CD1c-positive myeloid dendritic cell (primary cell): Measurements from ENCODE around the gene PALM.
"Not testable (repeated sequence)": the region's sequence is repeated elsewhere in the genome, so short reads cannot be mapped to it uniquely, and the experiment has no call there.

Experiments used
- DNase-seq: peaks from one replicate; pipeline ENCODE4 v3.0.0-alpha.2; 2016; ENCODE audit errors: extremely low spot score

The PALM gene

DNA sequence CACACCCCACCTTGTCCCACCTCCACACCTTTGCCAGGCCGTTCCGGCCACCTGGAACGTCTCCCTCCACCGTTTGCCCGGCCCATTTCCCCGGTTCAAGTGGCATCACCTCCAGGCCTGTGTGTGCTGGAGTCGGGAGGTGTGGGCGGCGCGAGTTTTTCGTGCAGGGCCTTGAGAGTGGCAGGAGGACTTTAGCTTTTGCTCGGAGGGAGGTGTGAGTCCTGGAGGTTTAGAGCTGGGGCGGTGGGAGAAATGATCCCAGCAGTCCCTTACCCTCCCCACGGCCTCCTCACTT lies 4.3 kb upstream of the PALM start:
- DNase-seq, result no peak

DNA sequence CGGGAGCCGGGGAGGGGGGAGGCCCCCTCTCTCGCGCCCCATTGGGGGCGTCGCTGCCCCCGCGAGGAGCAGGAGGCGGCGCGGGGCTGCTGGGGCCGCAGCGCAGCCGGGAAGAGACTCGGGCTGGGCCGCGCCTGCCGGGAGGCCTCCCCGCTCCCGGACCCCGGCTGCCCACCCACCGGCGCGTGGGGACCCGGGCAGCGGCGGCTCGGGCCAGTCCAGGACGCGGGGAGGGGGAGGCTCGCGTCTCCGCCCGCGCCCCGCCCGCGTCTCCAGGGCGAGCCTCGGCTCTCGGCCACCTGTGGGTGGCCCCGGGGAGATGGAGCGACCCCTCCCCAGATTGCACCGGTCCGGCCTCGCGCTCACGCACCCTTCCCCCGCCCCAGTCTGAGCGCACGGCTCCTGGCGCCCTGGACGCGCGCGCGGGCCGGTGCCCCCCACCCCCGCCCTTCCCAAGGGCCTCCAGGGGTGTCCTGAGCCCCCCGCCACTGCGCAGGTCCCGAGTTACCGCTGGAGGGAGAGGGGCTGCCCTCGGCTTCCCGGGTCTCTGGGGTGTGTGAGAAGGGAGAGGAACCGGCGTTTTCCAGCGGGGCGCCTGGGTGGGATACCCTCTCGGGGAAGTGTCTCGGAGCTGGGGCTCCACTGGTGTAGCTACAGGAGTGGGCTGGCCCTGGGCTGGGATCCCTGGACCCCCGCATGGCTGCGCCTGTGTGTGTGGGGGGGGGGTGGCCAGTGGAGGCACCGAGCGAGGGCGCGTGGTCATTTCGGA lies 645 bp downstream of the PALM start:
- DNase-seq, result no peak

DNA sequence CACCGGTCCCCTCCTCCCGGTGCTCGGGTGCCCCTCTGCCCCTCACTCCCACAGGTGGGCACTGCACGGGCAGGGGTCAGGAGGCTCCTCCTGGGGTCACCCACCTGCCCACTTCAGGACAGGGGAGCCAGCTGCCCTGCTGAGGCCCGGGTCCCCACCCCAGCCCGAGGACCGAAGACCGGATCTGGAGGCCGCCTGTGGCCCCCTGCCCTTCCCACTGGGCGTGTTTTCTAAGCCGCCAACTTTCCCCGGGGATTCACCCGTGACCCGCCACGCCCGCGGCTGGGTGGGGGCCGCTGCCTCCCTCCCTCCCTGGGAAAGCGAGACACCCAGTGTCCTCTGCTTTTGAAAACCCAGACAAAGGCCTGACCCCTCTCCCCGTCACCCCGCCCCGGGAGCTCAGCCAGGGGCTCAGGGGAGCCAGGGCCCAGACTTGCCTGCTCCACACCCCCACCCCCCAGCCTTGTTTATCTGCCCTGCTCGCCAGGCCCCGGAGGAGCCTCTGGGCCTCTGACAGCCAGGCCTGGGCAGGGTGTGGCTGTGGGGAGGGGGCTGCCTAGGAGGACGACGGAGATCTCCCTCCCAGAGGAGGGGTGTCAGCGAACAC lies 1.3 kb downstream of the PALM start:
- DNase-seq, result no peak

DNA sequence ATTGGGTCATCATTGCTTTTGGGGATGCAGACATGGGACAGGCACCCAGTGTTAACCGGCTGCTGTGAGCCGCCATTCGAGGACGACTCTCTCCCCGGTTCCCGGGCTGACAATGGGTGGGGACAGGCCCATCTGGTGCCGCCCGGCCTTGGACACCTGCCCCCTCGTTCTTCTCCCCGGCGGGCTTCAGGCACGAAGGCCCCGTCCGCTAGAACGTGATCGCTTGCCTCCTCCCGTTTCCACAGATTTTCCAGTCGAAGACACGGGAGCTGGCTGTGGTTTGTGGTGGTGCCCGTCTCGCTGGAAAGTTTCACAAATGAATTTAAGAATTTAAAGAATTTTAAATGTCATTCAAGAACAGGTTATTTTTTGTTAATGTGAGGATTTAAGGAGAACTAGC lies 2.0 kb downstream of the PALM start:
- DNase-seq, result no peak

DNA sequence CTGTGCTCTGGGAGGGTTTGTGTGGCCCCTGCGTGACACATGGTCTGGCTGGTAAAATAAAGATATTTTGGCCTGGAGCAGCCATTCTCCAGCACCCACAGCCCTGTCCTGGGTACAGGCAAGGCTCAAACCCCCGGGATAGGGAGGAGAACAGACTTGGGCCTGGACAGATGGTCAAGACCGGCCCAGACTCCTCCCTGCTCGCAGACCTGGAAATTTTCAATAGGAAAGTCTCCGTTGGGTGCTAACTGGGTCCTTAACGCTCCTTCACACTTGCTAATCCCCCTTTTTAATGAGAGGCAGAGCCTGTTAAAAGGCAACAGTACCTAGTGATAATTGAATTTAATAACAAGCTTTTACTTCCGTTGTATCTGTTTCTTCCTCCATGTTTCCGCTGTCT lies 2.5 kb downstream of the PALM start:
- DNase-seq, result no peak

DNA sequence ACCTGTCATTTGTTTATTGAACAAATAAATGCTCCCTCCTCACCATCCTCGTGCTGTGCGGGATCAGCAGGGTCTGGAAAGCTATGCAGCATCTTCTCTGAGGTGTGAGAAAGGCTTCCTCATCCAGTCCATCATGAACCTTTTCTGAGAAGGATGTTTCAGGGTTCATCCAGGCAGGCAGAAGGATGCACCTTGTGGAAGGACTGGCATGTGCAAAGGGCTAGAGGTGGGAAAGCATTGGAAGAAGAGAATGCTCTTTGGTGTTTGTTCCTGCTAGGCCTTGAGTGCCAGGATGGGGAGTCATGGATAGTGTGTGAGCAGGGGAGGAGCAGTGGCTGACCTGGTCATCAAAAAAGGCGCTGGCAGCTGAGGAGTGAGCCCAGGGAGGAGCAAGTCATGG lies 6.6 kb downstream of the PALM start:
- DNase-seq, result no peak

DNA sequence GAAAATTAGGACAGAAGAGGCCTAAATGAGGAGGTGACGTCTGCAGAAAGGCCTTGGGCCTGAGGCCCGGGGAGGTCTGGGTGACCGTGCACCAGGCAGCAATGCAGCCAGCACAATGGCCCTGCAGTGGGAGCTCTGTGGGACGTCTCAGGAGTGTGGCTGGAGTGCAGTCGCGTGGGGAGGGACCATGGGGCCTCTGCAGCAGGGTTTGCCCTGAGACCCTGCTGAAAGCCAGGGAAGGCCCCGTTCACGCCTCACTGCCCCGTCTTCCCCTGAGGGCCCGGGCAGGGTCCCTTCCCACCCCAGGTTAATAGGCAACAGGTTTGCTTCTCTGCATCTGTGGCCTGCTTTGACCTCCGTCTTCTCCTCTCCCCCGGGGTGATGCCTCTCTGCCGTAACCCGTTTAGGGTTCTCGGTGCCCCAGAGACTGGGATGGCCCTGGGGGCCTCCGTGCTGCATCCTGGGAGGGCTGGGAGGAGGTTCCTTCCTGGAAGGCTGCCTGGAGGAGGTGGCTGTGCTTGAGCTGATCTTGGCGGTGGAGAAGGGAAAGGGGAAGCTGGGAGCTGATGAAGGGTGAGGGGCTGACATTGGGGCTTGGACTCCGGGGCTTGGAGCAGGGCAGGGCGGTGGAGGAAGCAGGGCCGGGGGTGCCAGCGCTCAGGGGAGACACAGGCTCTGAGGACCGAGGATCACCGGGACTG lies 9.7 kb downstream of the PALM start:
- DNase-seq, result no peak

DNA sequence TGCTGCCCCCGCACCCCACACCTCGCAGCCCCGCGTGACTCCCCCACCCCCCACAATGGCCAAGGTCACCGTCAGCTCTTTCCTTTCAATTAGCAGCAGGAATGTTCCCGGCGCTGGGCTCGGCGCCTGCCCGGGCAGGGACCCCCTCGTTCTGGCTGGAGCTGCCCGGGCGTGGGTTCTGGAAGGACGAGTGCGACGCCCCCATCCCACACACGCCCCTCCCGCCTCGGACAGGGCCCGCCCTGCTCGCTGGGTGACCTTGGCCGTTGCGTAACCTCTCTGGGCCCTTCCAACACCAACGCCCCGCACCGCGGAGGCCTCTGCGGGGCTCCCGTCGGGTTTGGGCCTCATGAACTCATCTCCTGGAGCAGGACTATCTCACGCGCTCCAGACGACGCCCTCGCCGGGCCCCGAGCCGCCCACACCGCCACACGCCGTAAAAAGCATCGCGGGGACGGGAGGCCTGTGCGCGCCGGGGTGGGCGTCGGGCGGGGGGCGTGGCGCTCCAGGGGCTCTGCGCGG lies 10.3 kb downstream of the PALM start:
- DNase-seq, result peak; percentile 17

DNA sequence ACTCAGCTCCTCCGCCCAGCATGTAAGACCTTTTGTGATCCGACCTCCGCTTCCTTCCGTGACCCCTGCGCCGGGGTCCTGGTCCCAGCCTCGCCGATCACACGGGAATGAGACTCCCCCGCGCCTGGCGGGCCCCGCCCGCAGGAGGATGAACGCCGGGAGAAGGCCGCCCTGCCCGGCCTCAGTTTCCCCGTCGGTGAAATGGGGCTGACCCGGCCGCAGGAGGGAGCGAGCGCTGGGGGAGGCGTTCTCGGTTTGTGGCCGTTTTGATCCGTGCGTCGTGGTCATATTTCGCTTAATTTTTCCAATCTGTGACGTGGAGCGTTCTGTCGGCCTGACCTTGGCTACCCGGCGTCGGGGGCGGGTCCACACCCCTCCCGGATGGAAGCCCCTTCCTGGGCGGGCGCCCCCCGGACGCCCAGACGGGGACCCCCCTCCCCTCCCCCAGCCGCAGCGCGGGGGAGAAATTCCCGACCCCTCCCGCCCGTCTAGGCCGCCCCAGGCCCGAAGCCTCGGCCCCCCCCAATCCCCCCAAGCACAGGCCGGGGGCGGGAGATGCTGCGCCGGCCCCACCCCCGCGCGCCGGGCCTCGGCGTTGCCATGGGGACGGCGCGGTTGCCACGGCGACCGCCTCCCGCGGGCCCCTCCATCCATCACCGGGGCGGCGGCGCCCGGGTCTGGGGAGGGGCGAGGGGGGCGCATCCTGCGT lies 11.1 kb downstream of the PALM start:
- no peak for DNase-seq

DNA sequence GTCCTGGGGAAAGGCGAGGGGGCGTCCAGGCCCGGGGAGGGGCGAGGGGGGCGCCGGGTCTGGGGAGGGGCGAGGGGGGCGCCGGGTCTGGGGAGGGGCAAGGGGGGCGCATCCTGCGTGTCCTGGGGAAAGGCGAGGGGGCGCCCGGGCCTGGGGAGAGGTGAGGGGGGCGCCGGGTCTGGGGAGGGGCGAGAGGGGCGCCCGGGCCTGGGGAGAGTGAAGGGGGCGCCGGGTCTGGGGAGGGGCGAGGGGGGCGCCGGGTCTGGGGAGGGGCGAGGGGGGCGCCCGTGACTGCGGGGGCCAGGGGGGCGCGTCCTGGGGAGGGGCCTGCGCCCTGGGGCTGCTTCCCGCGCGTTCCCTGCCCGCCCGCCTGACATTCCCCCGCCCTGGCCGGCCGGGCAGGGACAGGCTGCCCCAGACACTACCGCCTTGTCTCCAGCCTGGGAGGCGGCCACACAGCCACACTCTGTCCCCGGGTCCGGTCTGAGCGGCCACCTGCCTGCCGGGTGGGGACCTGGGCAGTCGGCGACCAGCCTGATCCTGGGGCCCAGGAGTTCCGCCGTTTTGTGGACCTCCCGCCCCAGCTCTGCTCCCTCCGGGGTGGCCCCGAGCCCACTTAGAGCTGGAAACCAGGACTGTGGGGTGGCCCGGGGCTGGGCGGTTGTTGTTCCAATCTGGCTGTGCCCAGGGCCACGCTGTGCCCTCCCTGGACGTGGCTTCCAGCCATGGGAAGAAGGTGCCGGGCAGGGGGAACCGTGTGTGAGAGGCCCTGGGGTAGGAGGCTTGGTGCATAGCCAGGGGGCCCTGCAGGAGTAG lies 11.8 kb downstream of the PALM start:
- no peak for DNase-seq

DNA sequence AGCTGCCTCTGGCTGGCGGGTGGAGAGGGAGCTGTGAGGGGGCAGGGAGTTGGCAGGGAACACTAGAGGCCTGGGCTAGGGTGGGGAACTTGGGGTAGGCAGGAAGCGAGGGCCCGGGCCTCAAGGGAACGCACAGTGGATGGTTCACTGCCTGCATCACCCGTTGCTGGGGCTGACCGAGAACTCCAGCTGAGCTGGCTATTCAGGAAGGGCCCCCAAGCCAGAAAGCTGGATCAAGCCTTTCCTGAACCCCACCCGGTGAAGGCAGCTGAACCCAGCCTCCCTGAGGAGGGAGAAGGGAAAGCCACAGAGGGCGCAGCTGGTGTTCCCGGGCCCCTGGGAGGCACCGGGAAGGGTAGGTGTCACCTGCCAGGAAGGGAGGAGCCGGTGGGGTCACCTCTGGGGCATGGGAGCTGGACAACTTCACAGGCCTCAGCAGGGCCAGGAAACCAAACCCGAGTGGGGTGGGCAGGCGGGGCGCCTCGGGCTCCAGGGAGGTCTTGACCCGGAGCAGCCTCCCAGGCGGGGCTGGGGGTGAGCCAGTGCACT lies 13.9 kb downstream of the PALM start:
- no peak for DNase-seq

DNA sequence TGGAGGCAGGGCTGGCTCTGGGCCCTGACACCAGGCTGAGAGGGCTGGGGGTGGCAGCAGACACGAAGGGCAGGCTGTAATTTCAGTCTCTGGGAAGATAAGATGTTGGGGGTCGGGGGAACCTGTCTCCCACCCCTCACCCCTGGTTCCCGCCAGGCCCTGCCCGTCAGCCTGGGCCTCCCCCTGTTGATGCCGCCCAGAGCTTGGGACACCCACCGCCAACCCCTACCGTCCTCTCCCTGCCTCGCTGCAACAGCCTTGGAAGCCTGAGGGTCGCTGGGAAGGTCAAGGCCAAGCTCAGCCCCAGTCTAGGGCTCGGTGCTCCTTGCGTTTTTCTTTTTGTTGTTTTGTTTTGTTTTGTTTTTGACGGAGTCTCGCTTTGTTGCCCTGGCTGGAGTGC lies 14.5 kb downstream of the PALM start:
- DNase-seq, result no peak

DNA sequence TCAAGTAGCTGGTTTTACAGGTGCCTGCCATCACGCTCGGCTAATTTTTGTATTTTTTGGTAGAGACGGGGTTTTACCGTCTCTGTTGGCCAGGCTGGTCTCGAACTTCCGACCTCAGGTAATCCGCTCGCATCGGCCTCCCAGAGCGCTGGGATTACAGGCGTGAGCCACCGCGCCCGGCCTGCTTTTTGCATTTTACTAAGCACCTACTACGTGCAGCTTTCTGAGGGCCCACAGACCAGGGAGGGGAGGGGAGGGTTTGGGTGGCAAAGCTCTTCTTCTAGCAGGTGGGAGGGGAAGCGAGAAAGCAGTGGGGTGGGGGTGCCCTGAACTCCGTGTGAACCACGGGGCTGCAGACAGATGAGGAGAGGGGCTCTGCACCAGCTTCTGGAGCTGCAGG lies 15.0 kb downstream of the PALM start:
- no peak for DNase-seq

DNA sequence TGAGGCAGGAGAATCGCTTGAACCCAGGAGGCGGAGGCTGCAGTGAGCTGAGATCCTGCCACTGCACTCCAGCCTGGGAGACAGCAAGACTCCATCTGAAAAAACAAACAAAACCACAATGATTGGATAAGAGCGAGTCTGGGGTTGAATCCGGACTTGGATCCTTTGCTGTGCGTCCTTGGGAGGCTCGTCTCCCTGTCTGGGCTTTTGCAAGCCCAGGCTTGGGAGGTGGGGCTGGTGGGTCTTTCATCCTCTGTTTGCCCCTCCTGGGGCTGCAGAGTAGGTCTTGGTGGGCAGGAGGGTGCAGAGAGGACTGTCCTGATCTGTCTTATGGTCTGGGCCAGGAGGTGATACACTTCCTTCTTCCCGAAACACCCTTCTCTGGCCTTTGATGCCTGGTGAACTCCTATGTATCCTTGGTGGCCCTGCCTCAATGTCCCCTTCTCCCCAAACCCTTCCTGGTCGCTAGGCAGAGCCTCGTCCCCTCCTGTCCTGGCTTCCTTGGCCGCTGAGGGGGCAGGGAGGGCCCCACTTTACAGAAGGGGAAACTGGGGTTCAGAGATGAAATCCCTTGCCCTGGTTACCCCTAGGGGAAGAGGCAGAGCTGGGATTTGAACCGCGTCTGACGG lies 16.8 kb downstream of the PALM start:
- DNase-seq, result no peak

DNA sequence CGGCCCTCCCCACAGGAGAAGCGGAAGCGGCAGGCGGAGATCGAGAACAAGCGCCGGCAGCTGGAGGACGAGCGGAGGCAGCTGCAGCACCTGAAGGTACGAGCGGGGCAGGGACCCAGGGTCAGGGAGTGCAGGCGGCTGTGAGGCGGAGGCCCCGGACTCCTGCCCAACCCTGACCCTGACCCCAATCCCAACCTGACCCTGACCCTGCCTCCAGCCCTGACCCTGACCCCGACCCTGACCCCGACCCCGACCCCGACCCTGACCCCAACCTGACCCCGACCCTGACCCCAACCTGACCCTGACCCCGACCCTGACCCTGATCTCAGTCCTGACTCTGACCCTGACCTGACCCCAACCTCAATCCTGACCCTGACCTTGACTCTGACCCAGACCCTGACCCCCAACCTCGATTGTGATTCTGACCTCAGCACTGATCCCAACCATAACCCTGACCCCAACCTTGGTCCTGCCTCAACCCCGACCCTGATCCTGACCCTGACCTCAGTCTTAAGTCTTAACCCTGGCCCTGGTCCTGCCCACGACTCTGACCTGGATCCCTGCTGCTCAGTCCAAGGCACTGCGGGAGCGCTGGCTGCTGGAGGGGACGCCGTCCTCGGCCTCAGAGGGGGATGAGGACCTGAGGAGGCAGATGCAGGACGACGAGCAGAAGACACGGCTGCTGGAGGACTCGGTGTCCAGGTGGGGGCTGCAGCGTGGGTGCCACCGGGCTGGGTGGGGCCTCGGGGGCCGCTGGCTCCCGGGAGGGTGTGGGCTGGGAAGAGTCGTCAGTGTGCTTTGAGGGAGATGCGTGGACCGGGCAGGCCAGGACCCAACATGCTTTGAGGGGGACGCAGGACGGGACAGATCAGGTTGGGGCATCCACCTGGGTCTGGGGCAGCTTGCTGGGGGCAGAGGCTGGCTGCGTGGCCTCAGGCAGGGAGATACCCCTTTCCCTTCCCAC lies 18.5 kb downstream of the PALM start:
- no peak for DNase-seq

DNA sequence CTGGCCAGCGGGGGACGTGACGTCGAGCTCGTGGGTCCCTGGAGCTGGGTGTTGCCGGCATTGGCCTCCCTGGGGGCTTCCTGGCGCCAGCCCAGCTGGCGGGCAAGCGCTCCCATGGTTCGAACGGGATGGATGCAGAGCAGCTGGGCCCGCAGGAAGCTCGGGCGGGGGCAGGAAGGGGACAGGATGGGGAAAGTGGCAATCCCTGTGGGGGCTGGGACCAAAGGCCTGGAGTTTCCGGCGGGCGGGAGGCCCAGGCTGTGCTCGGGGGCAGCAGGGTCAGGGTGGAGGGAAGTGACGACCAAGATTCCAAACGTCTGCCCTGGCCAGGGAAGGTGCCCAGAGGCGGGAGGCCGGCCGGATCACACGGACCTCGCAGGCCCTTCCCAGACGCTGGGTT lies 19.3 kb downstream of the PALM start:
- no peak for DNase-seq

DNA sequence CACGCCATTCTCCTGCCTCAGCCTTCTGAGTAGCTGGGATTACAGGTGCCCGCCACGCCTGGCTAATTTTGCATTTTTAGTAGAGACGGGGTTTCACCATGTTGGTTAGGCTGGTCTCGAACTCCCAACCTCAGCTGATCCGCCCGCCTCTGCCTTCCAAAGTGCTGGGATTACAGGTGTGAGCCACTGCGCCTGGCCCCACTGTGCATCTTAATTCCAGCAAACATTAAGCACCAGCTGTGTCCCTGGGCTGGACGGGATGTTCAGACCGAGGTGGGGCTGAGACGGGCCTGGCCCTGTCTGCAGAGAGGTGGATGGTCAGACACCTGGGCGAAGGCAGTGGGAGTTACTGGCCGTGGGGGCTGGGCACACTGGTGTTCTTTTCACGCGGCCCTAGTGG lies 20.8 kb downstream of the PALM start:
- not testable (repeated sequence) for DNase-seq

DNA sequence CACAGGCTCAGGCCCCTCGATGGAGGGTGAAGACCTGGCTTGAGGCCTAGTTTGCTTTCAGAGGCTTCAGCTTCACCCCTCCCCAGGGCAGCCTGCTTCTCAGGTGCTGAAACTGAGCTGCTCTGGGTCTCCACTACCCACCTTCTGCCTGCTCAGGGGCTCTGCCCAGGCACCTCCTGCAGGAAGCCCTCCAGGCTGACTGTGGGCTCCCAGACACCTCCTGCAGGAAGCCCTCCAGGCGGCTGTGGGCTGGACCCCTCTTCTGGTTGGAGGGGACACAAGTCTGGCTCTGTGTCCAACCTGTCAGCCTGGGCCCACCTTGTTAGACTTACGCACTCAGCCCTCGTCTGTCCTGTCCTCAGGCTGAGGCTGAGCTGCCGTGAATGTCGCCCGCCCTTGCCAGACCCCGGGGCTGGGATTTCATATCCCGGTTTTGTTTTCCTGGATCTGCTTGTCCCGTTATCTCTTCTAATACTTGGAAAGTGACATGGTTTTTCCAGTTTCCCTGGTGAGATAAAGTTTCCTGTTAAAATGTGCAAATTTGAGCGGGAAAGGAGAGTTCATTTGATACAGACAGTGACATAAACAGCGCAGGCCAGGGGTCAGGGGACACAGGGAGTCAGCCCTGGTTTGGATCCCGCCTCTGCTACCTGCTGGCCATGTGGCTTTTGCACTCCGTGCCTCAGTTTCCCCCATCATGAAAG lies 21.4 kb downstream of the PALM start:
- DNase-seq, result no peak

DNA sequence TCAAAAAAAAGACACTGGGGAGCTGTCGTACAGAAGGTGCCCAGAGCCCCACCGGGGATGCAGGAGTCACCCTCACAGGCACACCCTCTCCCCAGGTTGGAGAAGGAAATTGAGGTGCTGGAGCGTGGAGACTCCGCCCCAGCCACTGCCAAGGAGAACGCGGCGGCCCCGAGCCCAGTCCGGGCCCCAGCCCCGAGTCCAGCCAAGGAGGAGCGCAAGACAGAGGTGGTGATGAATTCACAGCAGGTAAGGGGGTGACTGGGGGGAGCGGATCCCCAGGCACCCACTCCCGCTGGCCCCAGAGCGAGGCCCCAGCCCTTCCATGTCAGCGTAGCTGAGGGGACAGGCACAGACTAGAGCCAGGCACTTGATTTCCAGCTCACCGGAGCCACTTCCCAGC lies 22.3 kb downstream of the PALM start:
- DNase-seq, result no peak
